ENCODE measurements around the gene WASL.

DNA sequence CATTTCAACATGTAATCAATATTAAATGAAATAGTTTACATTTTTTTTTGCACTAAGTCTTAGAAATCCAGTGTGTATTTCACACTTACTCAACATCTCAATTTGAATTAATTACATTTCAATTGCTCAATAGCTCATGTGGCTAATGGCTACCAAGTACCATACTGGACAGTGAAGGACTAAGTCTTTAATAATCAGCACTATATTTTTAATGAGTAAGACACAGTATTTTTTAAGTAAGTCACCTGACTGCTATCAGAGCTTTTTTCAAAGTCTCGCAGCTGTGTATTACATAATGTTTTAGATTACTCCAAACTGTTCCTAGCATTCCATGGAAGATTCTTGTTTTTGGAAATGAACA, 19.6 kb downstream of the WASL start:
- TF ChIP-seq, protein P1, sequence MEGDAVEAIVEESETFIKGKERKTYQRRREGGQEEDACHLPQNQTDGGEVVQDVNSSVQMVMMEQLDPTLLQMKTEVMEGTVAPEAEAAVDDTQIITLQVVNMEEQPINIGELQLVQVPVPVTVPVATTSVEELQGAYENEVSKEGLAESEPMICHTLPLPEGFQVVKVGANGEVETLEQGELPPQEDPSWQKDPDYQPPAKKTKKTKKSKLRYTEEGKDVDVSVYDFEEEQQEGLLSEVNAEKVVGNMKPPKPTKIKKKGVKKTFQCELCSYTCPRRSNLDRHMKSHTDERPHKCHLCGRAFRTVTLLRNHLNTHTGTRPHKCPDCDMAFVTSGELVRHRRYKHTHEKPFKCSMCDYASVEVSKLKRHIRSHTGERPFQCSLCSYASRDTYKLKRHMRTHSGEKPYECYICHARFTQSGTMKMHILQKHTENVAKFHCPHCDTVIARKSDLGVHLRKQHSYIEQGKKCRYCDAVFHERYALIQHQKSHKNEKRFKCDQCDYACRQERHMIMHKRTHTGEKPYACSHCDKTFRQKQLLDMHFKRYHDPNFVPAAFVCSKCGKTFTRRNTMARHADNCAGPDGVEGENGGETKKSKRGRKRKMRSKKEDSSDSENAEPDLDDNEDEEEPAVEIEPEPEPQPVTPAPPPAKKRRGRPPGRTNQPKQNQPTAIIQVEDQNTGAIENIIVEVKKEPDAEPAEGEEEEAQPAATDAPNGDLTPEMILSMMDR (IDR thresholded peaks at IDR 0.05; ENCODE audit: low read depth, low read length), result no peak
- TF ChIP-seq EZH2phosphoT487 (IDR thresholded peaks at IDR 0.05; ENCODE audit: low read depth), result no peak
